ENCODE results near the gene BCKDK. TPM values are rescaled to one million over a fixed set of nuclear protein-coding genes. Genes with fewer than 3 reads are reported as not detected.

BCKDK gene
- total and polyA plus RNA-seq, 2 of the 13 experiments (the other 11 are each of a cell fraction or from before 2014, with no cell fraction given) = 24.9 to 42.6 TPM

GRCh38 chr16:31138621-31139578 is 30.7 kb downstream of the BCKDK start (continued):
- no peak for TF ChIP-seq SIX1 (CRISPR knock-in tag; IDR thresholded peaks at IDR 0.05; ENCODE audit: borderline replicate concordance)
- no peak for TF ChIP-seq KAT2B (IDR thresholded peaks at IDR 0.05; ENCODE audit: borderline replicate concordance, low read depth, low read length)
- no peak for TF ChIP-seq HOXA7 (CRISPR knock-in tag; IDR thresholded peaks at IDR 0.05)
- TF ChIP-seq, protein P1, sequence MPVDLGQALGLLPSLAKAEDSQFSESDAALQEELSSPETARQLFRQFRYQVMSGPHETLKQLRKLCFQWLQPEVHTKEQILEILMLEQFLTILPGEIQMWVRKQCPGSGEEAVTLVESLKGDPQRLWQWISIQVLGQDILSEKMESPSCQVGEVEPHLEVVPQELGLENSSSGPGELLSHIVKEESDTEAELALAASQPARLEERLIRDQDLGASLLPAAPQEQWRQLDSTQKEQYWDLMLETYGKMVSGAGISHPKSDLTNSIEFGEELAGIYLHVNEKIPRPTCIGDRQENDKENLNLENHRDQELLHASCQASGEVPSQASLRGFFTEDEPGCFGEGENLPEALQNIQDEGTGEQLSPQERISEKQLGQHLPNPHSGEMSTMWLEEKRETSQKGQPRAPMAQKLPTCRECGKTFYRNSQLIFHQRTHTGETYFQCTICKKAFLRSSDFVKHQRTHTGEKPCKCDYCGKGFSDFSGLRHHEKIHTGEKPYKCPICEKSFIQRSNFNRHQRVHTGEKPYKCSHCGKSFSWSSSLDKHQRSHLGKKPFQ (CRISPR knock-in tag; IDR thresholded peaks at IDR 0.05; ENCODE audit: insufficient replicate concordance) = no peak
- TF ChIP-seq ZNF20 (CRISPR knock-in tag; IDR thresholded peaks at IDR 0.05) = no peak
- TF ChIP-seq RFX1 (IDR thresholded peaks at IDR 0.05) = no peak
- TF ChIP-seq POGZ (CRISPR knock-in tag; IDR thresholded peaks at IDR 0.05) = no peak
- TF ChIP-seq ZNF639 (CRISPR knock-in tag; conservative IDR thresholded peaks at IDR 0.05) = no peak
- TF ChIP-seq MBD4 (IDR thresholded peaks at IDR 0.05; ENCODE audit: borderline replicate concordance, low read length) = no peak
- TF ChIP-seq MIER3 (CRISPR knock-in tag; IDR thresholded peaks at IDR 0.05; ENCODE audit: borderline replicate concordance) = no peak
- TF ChIP-seq ZC3H4 (CRISPR knock-in tag; IDR thresholded peaks at IDR 0.05; ENCODE audit: borderline replicate concordance) = no peak
- 0 out of 2 replicates have a peak, but pooled peaks have one; percentile 5 for TF ChIP-seq ZBTB26 (CRISPR knock-in tag; IDR thresholded peaks at IDR 0.05; ENCODE audit: borderline replicate concordance)
- TF ChIP-seq, protein P2, sequence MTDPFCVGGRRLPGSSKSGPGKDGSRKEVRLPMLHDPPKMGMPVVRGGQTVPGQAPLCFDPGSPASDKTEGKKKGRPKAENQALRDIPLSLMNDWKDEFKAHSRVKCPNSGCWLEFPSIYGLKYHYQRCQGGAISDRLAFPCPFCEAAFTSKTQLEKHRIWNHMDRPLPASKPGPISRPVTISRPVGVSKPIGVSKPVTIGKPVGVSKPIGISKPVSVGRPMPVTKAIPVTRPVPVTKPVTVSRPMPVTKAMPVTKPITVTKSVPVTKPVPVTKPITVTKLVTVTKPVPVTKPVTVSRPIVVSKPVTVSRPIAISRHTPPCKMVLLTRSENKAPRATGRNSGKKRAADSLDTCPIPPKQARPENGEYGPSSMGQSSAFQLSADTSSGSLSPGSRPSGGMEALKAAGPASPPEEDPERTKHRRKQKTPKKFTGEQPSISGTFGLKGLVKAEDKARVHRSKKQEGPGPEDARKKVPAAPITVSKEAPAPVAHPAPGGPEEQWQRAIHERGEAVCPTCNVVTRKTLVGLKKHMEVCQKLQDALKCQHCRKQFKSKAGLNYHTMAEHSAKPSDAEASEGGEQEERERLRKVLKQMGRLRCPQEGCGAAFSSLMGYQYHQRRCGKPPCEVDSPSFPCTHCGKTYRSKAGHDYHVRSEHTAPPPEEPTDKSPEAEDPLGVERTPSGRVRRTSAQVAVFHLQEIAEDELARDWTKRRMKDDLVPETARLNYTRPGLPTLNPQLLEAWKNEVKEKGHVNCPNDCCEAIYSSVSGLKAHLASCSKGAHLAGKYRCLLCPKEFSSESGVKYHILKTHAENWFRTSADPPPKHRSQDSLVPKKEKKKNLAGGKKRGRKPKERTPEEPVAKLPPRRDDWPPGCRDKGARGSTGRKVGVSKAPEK (CRISPR knock-in tag; IDR thresholded peaks at IDR 0.05; ENCODE audit: borderline replicate concordance) = no peak
- no peak for TF ChIP-seq AHDC1 (CRISPR knock-in tag; IDR thresholded peaks at IDR 0.05; ENCODE audit: borderline replicate concordance)
- no peak for TF ChIP-seq RFXANK (CRISPR knock-in tag; IDR thresholded peaks at IDR 0.05)
- TF ChIP-seq KLF9 (CRISPR knock-in tag; IDR thresholded peaks at IDR 0.05; ENCODE audit: low read depth) = no peak
